ENCODE measurements around the gene CALD1.

- TF ChIP-seq, protein P1, sequence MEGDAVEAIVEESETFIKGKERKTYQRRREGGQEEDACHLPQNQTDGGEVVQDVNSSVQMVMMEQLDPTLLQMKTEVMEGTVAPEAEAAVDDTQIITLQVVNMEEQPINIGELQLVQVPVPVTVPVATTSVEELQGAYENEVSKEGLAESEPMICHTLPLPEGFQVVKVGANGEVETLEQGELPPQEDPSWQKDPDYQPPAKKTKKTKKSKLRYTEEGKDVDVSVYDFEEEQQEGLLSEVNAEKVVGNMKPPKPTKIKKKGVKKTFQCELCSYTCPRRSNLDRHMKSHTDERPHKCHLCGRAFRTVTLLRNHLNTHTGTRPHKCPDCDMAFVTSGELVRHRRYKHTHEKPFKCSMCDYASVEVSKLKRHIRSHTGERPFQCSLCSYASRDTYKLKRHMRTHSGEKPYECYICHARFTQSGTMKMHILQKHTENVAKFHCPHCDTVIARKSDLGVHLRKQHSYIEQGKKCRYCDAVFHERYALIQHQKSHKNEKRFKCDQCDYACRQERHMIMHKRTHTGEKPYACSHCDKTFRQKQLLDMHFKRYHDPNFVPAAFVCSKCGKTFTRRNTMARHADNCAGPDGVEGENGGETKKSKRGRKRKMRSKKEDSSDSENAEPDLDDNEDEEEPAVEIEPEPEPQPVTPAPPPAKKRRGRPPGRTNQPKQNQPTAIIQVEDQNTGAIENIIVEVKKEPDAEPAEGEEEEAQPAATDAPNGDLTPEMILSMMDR (IDR thresholded peaks at IDR 0.05), result no peak
- TF ChIP-seq POLR2A (IDR thresholded peaks at IDR 0.05) (no peak), POLR2AphosphoS5 (IDR thresholded peaks at IDR 0.05) (no peak)
These were observed 93.8 kb downstream of the CALD1 start for GRCh38 chr7:134873253-134873652.
